HepG2 (cell line): ENCODE data around the gene ARHGEF7. TPM values are rescaled to one million over a fixed set of nuclear protein-coding genes. Genes with fewer than 3 reads are reported as not detected.
A peak's percentile ranks its signal among the peaks of the same experiment; 100 is the strongest.

Source experiments
- ATAC-seq: fragments of 200-7000 bp; cut with Tn5 transposase; 3 replicates; pipeline ENCODE4 v1.9.1; 2020; ENCODE audit warnings: mild to moderate bottlenecking, moderate library complexity
- BruUV-seq: library from RNA; stranded (reverse); fragments of 400-500 nt; replicated peaks from 2 replicates; lab custom pipeline; 2021; lab: Mats Ljungman, UMichigan
- CTCF ChIA-PET: fragments of 300-600 bp; formaldehyde crosslinking; extraction: SDS; loops from one replicate; lab custom pipeline; 2021; ENCODE audit warnings: low total read pairs, inconsistent platforms, low intra/inter-chr PET ratio; lab: Yijun Ruan, JAX
- POLR2A ChIA-PET: fragments of 350-600 bp; sonication (Branson Sonifier 250); formaldehyde crosslinking; loops from one replicate; lab custom pipeline; 2020; ENCODE audit warnings: antibody characterized with exemption, inconsistent platforms; lab: Yijun Ruan, JAX
- DNase-seq: peaks from one replicate; pipeline ENCODE4 v3.0.0-alpha.2; 2015; ENCODE audit warnings: low spot score
- FAIRE-seq: peaks from 3 replicates; lab custom pipeline; 2011; peaks lifted over from hg19 to GRCh38; lab: Jason Lieb, UNC
- H2AFZ ChIP-seq: one replicate; pipeline ENCODE4 v1.6.1; 2011; ENCODE audit warnings: low read length, inconsistent platforms
- H3K27ac ChIP-seq: fragments of 300-600 bp; 3 replicates; pipeline ENCODE4 v1.8.0; 2011; ENCODE audit warnings: mixed run types, mild to moderate bottlenecking, mixed read lengths, low read length, inconsistent platforms; ENCODE audit not compliant: insufficient read depth; ENCODE audit errors: extremely low read length
- H3K27me3 ChIP-seq, 2 experiments: fragments of 200-600 bp in 1 of 2; 2 replicates in 1 of 2; 3 replicates in 1 of 2; pipeline versions ENCODE4 v1.6.0 to v1.8.0; 2011; ENCODE audit warnings: low read length in 2 of 2, mild to moderate bottlenecking in 2 of 2, moderate library complexity in 2 of 2, inconsistent platforms in 1 of 2; ENCODE audit not compliant: insufficient read depth in 2 of 2, control insufficient read depth in 1 of 2
- H3K36me3 ChIP-seq, 2 experiments: fragments of 200-600 bp in 1 of 2; replicated peaks in 1 of 2; 2 replicates in 1 of 2; 3 replicates in 1 of 2; pipeline versions ENCODE4 v1.5.1 to v1.8.0; 2011; ENCODE audit warnings: low read length in 2 of 2, inconsistent platforms in 1 of 2; ENCODE audit not compliant: insufficient read depth in 2 of 2, control insufficient read depth in 1 of 2
- H3K4me1 ChIP-seq: 2 replicates; pipeline ENCODE4 v1.5.1; 2012; ENCODE audit warnings: low read length, inconsistent platforms; ENCODE audit not compliant: insufficient read depth
- H3K4me2 ChIP-seq: 2 replicates; pipeline ENCODE4 v1.6.0; 2011; ENCODE audit warnings: low read depth, low read length, inconsistent platforms
- H3K4me3 ChIP-seq, 3 experiments: fragments of 200-600 bp in 1 of 3; sonication (generic), shearing (Covaris generic) in 1 of 3; replicated peaks in 1 of 3; 2 replicates each; pipeline ENCODE4 v1.5.1; 2011 to 2016; ENCODE audit warnings: low read length in 3 of 3, inconsistent platforms in 2 of 3, low read depth in 2 of 3, mild to moderate bottlenecking in 2 of 3, control low read depth in 1 of 3, mixed read lengths in 1 of 3; ENCODE audit not compliant: insufficient read depth in 1 of 3
- H3K79me2 ChIP-seq: one replicate; pipeline ENCODE4 v1.6.1; 2011; ENCODE audit warnings: low read length, inconsistent platforms; ENCODE audit not compliant: insufficient read depth
- H3K9ac ChIP-seq: 2 replicates; pipeline ENCODE4 v1.6.0; 2011; ENCODE audit warnings: mild to moderate bottlenecking, low read depth, low read length, inconsistent platforms; ENCODE audit not compliant: insufficient read depth
- H3K9me3 ChIP-seq: 2 replicates; pipeline ENCODE4 v1.5.1; 2012; ENCODE audit warnings: mild to moderate bottlenecking, low read length
- H4K20me1 ChIP-seq: 2 replicates; pipeline ENCODE4 v1.6.0; 2011; ENCODE audit warnings: inconsistent platforms, mild to moderate bottlenecking, low read length, moderate library complexity; ENCODE audit not compliant: insufficient read depth
- AGO2 ChIP-seq: fragments of 200-400 bp; formaldehyde crosslinking; optimal IDR thresholded peaks from 2 replicates; pipeline ENCODE3; 2017; ENCODE audit warnings: mild to moderate bottlenecking, low read depth, low read length, moderate library complexity
- CC2D1A ChIP-seq: sonication (generic); formaldehyde crosslinking; IDR thresholded peaks from 2 replicates; pipeline ENCODE4 v1.8.1; 2023; ENCODE audit warnings: mild to moderate bottlenecking, missing genetic modification reagents
- CREB1 ChIP-seq, 2 experiments: fragments of 450-650 bp in 1 of 2; IDR thresholded peaks; 2 replicates each; pipeline ENCODE4 v1.6.1; 2016 to 2017; ENCODE audit warnings: control low read depth in 1 of 2, mild to moderate bottlenecking in 1 of 2, missing compliant biosample characterization in 1 of 2, missing genetic modification characterization in 1 of 2
- MAF1 ChIP-seq: sonication (generic); formaldehyde crosslinking; IDR thresholded peaks from 2 replicates; pipeline ENCODE4 v1.5.0; 2020; ENCODE audit warnings: missing genetic modification reagents, borderline replicate concordance
- MTF2 ChIP-seq: sonication (generic); formaldehyde crosslinking; IDR thresholded peaks from 2 replicates; pipeline ENCODE4 v1.5.0; 2020; ENCODE audit warnings: missing genetic modification reagents, borderline replicate concordance
- ZFYVE20 ChIP-seq: sonication (generic); formaldehyde crosslinking; IDR thresholded peaks from 2 replicates; pipeline ENCODE4 v1.8.0; 2023; ENCODE audit warnings: low read depth, mild to moderate bottlenecking, moderate library complexity, missing genetic modification reagents, borderline replicate concordance
- ZNF501 ChIP-seq: sonication (generic); formaldehyde crosslinking; IDR thresholded peaks from 2 replicates; pipeline ENCODE4 v1.5.1; 2020; ENCODE audit warnings: mild to moderate bottlenecking, moderate library complexity, missing genetic modification reagents
- ZNF772 ChIP-seq: sonication (generic); formaldehyde crosslinking; IDR thresholded peaks from 2 replicates; pipeline ENCODE4 v1.5.0; 2020; ENCODE audit warnings: mild to moderate bottlenecking, missing genetic modification reagents
- WGBS: methylation state at CpG from one replicate; pipeline ENCODE4 v1.1.6; 2017; ENCODE audit warnings: low lambda C conversion rate; 5-methylcytosine and 5-hydroxymethylcytosine counted together
- in situ Hi-C: cut with HindIII; loops from 2 replicates; pipeline ENCODE4 v1.10.0; 2017; ENCODE audit warnings: low pct_unique_long_range_greater_than_20kb; ENCODE audit not compliant: extremely low pct_ligation_motif_present
- intact Hi-C: fragments of 100-400 bp; cut with micrococcal nuclease; formaldehyde crosslinking; loops from one replicate; pipeline ENCODE4 v1.10.0; 2022; ENCODE audit not compliant: unreplicated experiment
- polyA plus RNA-seq, 8 experiments: library from polyadenylated mRNA; depleted of rRNA in 3 of 8; stranded (reverse) in 7 of 8; unstranded in 1 of 8; fragments of >200 nt; fragmentation: Illumina TruSeq in 4 of 8; extraction: Trizol in 4 of 8; gene quantifications; 2 replicates each; pipeline versions ENCODE4 v1.2.1 to v1.2.3, GENCODE V29; 2011 to 2016; ENCODE audit warnings: low read depth in 4 of 8, missing spikeins in 1 of 8, mixed read lengths in 1 of 8; ENCODE audit not compliant: insufficient read depth in 1 of 8
- total RNA-seq, 5 experiments: library from RNA; depleted of rRNA; stranded (reverse); fragments of >200 nt; fragmentation: Illumina TruSeq; extraction: Trizol; gene quantifications; 2 replicates each; pipeline ENCODE4 v1.2.3, GENCODE V29; 2016; ENCODE audit warnings: low read depth in 1 of 5
- TF ChIP-seq, protein P1 (sequence below): sonication (generic); formaldehyde crosslinking; conservative IDR thresholded peaks from 2 replicates; pipeline ENCODE4 v1.8.0; 2022; ENCODE audit warnings: missing genetic modification reagents
- TF ChIP-seq, protein P2 (sequence below): IDR thresholded peaks from 2 replicates; pipeline ENCODE4 v1.6.1; 2016; ENCODE audit warnings: low read depth, control low read depth
- TF ChIP-seq, protein P3 (sequence below): sonication (generic); formaldehyde crosslinking; IDR thresholded peaks from 2 replicates; pipeline ENCODE4 v1.4.0; 2020; ENCODE audit warnings: missing genetic modification reagents

Gene ARHGEF7
- total and polyA plus RNA-seq, 2 of the 13 experiments (the other 11 are each of a cell fraction or from before 2014, with no cell fraction given), result 15.7 to 22.3 TPM

DNA sequence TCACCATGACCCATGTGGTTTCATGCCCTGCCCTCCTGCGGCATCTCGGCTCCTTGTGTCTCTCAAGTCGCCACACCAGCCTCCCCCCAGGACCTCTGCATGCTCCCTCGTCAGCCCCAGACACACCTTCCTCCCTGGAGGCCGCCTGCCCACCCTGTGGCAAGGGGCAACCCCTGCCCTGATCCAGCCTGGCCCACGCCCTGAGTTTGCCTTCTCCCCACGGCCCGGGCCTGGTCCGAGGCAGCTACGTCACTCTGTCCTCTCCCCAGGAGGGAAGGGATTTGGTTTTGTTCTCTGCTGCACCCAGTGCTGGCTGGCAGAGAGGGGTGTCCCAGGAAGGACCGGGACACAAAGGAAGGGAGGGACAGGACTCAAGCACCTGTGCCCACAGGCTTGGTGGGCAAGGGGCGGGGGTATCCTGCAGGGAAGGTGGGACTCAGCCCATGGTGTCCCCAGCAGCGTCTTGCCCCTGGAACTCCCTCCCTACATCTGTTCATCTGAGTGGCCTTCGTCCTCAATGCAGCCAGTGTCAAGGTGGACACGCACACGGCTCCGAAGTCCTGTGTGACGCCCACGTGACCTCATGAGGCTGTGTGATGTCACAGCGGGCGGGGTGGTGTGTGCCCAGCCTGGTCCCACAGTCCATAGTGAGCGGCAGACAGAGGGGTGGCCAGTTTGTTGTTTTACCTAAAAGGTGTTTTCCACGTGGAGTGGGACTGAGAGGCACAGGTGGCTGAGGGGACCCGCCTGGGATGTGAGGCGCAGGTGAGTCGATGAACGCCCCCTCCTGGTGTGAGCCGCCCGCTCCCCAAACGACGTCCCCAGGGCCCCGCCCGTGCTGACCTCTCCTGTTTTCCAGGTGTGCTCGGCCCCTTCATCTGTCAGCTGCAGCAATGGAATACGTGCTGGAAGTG, 205.1 kb downstream of the ARHGEF7 start, which contains the start of gene TEX29:
TEX29 (plus strand) TSS at position 645 of the 914 bp plus-strand sequence; CDS start at position 894, 249 bp downstream.
- Histone ChIP-seq H3K27ac (no peak within 1 kb of the TSS), H3K4me1 (no peaks in the 10 kb centered on the region), H3K9me3 (no peaks in the 10 kb centered on the region), H3K4me2 (no peak within 1 kb of the TSS), H4K20me1 (no peaks in the 10 kb centered on the region), H3K27me3 (peaks cover 2 to 7% of the 10 kb centered on the region in 2 experiments; a peak in 2 of 5 replicates), H3K4me3 (no peak within 1 kb of the TSS), H3K79me2 (no peaks in the 10 kb centered on the region), H3K9ac (no peak within 1 kb of the TSS), H2AFZ (no peak within 1 kb of the TSS), H3K36me3 (no peaks in the 10 kb centered on the region; a peak in 1 of 5 replicates)
- ATAC-seq (no peak), DNase-seq (no peak), FAIRE-seq (no peak)
- intact Hi-C loops (no loop called here), in situ Hi-C loops (no loop called here)
- CTCF ChIA-PET, result no interaction called here
- POLR2A ChIA-PET, result no interaction called here
- no TSS peak for BruUV-seq
- TF ChIP-seq ZNF772 (CRISPR knock-in tag), result no peak
- TF ChIP-seq ZNF501 (CRISPR knock-in tag), result no peak
- no peak for TF ChIP-seq MAF1 (CRISPR knock-in tag)
- TF ChIP-seq, protein P1, sequence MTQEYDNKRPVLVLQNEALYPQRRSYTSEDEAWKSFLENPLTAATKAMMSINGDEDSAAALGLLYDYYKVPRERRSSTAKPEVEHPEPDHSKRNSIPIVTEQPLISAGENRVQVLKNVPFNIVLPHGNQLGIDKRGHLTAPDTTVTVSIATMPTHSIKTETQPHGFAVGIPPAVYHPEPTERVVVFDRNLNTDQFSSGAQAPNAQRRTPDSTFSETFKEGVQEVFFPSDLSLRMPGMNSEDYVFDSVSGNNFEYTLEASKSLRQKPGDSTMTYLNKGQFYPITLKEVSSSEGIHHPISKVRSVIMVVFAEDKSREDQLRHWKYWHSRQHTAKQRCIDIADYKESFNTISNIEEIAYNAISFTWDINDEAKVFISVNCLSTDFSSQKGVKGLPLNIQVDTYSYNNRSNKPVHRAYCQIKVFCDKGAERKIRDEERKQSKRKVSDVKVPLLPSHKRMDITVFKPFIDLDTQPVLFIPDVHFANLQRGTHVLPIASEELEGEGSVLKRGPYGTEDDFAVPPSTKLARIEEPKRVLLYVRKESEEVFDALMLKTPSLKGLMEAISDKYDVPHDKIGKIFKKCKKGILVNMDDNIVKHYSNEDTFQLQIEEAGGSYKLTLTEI (CRISPR knock-in tag), result no peak
- TF ChIP-seq, protein P2, sequence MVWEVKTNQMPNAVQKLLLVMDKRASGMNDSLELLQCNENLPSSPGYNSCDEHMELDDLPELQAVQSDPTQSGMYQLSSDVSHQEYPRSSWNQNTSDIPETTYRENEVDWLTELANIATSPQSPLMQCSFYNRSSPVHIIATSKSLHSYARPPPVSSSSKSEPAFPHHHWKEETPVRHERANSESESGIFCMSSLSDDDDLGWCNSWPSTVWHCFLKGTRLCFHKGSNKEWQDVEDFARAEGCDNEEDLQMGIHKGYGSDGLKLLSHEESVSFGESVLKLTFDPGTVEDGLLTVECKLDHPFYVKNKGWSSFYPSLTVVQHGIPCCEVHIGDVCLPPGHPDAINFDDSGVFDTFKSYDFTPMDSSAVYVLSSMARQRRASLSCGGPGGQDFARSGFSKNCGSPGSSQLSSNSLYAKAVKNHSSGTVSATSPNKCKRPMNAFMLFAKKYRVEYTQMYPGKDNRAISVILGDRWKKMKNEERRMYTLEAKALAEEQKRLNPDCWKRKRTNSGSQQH (CRISPR knock-in tag), result no peak
- peak; percentile 68; the same call in 1 of the 2 replicates for TF ChIP-seq CREB1 (IDR thresholded peaks at IDR 0.05)
- TF ChIP-seq CREB1 (CRISPR knock-in tag; IDR thresholded peaks at IDR 0.05), result no peak
- TF ChIP-seq, protein P3, sequence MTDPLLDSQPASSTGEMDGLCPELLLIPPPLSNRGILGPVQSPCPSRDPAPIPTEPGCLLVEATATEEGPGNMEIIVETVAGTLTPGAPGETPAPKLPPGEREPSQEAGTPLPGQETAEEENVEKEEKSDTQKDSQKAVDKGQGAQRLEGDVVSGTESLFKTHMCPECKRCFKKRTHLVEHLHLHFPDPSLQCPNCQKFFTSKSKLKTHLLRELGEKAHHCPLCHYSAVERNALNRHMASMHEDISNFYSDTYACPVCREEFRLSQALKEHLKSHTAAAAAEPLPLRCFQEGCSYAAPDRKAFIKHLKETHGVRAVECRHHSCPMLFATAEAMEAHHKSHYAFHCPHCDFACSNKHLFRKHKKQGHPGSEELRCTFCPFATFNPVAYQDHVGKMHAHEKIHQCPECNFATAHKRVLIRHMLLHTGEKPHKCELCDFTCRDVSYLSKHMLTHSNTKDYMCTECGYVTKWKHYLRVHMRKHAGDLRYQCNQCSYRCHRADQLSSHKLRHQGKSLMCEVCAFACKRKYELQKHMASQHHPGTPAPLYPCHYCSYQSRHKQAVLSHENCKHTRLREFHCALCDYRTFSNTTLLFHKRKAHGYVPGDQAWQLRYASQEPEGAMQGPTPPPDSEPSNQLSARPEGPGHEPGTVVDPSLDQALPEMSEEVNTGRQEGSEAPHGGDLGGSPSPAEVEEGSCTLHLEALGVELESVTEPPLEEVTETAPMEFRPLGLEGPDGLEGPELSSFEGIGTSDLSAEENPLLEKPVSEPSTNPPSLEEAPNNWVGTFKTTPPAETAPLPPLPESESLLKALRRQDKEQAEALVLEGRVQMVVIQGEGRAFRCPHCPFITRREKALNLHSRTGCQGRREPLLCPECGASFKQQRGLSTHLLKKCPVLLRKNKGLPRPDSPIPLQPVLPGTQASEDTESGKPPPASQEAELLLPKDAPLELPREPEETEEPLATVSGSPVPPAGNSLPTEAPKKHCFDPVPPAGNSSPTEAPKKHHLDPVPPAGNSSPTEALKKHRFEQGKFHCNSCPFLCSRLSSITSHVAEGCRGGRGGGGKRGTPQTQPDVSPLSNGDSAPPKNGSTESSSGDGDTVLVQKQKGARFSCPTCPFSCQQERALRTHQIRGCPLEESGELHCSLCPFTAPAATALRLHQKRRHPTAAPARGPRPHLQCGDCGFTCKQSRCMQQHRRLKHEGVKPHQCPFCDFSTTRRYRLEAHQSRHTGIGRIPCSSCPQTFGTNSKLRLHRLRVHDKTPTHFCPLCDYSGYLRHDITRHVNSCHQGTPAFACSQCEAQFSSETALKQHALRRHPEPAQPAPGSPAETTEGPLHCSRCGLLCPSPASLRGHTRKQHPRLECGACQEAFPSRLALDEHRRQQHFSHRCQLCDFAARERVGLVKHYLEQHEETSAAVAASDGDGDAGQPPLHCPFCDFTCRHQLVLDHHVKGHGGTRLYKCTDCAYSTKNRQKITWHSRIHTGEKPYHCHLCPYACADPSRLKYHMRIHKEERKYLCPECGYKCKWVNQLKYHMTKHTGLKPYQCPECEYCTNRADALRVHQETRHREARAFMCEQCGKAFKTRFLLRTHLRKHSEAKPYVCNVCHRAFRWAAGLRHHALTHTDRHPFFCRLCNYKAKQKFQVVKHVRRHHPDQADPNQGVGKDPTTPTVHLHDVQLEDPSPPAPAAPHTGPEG, result no peak
- TF ChIP-seq CC2D1A (CRISPR knock-in tag), result no peak
- TF ChIP-seq ZFYVE20, result no peak
- TF ChIP-seq MTF2 (CRISPR knock-in tag), result no peak
- TF ChIP-seq AGO2, result peak; percentile 74
- TF ChIP-seq, all 625 proteins: peak for 2
- 76% methylated on average over 30 of the region's 35 CpGs for WGBS
